Measurements from ENCODE around the gene EIF1B.
"Not testable (repeated sequence)": the region's sequence is repeated elsewhere in the genome, so short reads cannot be mapped to it uniquely, and the experiment has no call there.

The EIF1B gene

GRCh38 chr3:40309418-40309924, at the start of gene EIF1B:
TSS of gene EIF1B (plus strand) at chr3:40309707. CDS start at chr3:40309942, 235 bp downstream.
- DNase-seq = peak; percentile 90 to 96 (median 91)

- DNase-seq = no peak
These were observed 47.2 kb upstream of the EIF1B start for GRCh38 chr3:40262331-40262730.

DNA sequence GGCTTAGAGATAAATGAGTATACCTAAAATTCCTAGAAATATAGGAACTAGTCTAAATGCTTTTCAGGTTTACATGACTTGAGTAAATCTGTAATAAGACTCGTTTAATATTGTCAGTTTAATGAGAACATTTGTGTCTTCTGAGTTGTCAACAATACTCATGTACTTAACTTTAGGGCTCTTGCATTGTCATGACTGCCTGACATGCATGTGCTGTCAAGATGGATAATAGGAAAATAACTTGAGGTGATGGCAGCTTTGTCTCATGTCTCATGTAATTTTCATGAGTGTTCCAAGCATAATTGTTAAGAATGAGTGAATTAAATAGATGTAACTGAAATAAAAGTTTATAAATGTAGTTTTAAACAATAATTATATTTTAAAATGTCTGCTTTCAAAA, 45.1 kb upstream of the EIF1B start:
- no peak for DNase-seq

GRCh38 chr3:40265181-40265580, 44.3 kb upstream of the EIF1B start:
- no peak for DNase-seq

- peak in 2 of 3 experiments; percentile 8 to 82 for DNase-seq
These were observed 41.4 kb upstream of the EIF1B start for GRCh38 chr3:40267937-40268724.

DNA sequence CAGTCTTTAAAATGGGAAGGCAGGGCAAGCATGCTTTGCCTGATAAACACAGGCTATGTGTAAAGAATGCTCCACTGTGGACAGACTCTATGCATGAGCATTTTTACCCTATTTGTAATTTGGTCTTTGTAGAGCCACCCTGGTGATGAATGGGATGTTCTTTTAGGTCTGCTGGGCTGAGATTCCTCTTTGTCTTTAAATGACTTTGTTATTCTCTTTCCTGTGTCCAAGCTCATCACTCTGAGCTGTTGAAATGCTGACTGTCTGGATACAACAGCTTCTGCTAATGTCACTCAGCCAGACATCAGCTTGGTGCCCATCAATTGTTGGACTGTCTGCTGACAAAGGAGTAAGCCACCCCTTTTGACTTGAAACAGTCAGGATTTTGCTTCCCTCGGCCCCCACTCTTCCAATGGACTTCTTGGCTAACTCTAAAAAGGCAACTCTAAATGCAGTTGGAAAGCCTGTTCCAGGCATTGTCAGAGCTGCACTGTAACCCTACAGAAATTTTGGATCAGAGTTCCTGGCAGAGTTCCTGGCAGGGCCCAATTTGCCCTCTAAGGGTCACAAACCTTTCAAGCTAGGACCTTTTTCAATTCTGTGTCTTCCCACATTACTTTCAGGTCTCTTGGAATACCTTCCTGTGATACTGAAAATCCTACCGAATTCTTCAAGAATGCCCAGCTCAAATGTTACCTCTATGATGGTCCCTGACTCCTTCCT, 40.5 kb upstream of the EIF1B start:
- DNase-seq = peak in 1 of 3 experiments; percentile 2

- DNase-seq = no peak
These were observed 30.7 kb upstream of the EIF1B start for GRCh38 chr3:40278791-40279190.

DNA sequence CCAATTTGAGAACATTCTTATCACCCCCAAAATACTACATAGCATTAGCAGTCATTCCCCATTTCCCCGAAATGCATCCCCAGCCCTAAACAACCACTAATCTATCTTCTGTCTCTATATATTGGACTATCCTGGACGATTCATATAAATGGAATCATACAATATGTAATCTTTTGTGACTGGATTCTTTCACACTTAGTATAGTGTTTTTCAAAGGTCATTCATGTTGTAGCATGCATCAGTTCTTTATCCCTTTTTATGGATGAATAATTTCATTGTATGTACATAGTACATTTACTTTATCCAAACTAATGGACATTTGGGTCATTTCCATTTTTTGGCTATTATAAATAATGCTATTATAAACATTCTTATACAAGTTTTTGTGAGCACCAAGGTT, 27.5 kb upstream of the EIF1B start:
- no peak for DNase-seq

GRCh38 chr3:40283057-40283456, 26.4 kb upstream of the EIF1B start:
- DNase-seq = not testable (repeated sequence)

GRCh38 chr3:40287248-40287647, 22.3 kb upstream of the EIF1B start:
- DNase-seq = no peak

- DNase-seq = no peak
These were observed 19.1 kb upstream of the EIF1B start for GRCh38 chr3:40290396-40290795.

DNA sequence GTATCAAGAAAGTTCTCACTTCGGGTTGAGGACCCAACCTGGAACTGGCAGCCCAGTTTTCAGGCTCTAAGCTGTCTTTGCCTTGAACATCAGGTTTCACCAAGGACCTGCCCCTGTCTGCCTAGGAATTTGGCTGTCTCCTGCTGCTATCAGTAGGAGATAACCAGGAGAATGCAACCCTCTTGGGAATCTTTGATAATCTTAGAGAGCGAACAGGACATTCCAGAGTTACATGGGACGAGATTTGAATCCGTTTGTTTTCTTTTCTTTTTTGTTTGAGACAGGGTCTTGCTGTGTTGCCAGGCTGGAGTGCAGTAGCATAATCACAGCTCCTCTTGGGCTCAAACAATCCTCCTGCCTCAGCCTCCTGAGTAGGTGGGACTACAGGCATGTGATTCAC, 18.0 kb upstream of the EIF1B start:
- no peak for DNase-seq

GRCh38 chr3:40292637-40293349, 16.7 kb upstream of the EIF1B start:
- DNase-seq = peak in 1 of 3 experiments; percentile 1

DNA sequence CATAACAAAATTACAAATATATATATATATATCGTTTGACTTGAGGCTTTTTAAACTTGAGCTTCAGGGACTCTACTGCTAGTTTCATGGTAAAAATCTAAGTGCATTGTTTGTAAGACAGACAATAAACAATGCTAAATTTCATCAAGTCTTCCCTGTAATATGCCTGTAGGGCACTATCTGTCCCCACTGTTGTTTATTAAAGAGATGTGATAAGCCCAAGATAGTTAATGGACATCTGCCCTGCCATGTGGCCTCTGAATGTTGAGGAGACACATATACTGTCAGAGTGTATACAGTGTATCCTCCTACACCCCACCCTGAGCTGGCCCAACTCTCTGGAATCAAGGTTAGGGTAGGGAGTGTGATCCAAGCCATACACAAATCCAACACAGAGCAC, 15.1 kb upstream of the EIF1B start:
- no peak for DNase-seq

DNA sequence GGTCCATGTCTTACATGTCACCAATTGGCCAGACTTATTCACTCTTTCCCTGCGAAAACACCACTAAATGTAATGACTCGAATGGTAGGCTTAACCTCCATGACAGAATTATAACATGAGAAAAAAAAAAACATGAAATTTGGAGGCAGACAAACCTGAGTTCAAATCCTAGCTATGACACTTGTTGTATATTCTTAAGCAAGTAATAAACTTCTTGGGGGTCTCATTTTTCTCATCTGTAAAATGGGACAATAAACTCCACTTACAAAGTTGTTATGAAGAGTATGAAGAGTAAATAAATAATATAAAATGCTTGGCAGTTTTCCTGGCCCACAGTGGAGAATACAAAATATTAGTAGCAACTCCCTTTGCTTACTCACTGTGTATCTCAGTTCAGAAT, 11.4 kb upstream of the EIF1B start:
- no peak for DNase-seq

DNA sequence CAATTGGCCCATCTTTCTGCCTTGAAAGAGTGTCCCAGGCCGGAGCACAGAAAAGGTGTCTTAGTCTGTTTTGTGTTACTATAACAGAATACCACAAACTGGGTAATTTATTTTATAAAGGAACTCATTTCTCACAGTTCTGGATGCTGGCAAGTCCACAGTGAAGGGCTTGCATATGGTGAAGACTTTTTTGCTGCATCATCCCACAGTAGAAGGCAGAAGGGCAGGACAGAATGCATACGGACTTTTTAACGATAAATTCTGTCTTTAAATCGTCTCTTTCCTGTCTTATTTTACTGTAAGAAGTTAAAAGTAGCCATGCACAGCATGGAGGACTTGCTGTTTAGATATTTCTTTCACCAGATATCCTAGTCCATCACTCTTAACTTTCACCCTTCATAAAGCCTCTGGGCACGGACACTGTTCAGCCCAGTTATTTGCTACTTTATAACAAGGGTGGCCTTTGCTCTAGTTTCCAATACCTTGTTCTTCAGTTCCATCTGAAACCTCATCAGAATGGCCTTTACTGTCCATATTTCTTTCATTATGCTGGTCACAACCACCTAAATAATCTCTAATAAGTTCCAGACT, 10.3 kb upstream of the EIF1B start:
- no peak for DNase-seq

- DNase-seq = no peak
These were observed 9.7 kb upstream of the EIF1B start for GRCh38 chr3:40299721-40300335.

GRCh38 chr3:40302784-40303183, 6.7 kb upstream of the EIF1B start:
- DNase-seq = no peak

- no peak for DNase-seq
These were observed 5.2 kb upstream of the EIF1B start for GRCh38 chr3:40304352-40304751.

DNA sequence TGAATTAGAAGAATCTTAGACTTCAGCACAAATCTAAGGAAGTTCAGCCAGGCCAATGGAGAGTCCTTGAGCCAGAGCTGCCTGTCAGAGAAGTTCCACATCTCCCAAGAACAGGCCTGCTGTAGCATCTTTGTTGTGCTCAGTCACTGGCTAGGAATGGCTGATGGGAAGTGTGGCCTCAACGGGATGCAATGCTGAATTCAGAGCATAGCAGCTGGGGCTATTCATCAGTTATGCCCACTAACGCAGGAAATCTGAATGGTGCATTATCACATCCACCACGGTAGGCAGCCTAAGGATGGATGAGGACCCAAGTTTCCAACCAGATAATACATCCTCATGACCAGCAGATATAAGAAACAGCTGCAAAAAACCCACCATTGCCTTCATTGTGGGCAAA, 3.2 kb upstream of the EIF1B start:
- DNase-seq = no peak

DNA sequence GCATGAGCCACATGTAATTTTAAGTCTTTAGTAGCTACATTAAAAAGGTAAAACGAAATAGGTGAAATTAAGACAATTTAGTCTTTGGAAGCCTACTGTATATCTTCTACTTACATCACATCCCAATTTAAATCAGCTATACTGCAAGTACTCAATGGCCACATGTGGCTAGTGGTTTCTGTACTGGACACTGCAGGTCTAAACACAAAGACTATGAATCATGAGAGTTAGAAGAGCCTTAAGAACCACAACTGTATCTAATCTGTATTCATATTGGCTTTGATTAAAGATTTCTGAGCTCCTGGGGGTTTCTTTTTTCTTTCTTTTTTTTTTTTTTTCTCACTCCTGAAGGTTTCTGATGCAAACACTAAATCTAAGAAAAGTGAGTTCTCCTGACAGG, 2.3 kb upstream of the EIF1B start:
- DNase-seq = no peak

DNA sequence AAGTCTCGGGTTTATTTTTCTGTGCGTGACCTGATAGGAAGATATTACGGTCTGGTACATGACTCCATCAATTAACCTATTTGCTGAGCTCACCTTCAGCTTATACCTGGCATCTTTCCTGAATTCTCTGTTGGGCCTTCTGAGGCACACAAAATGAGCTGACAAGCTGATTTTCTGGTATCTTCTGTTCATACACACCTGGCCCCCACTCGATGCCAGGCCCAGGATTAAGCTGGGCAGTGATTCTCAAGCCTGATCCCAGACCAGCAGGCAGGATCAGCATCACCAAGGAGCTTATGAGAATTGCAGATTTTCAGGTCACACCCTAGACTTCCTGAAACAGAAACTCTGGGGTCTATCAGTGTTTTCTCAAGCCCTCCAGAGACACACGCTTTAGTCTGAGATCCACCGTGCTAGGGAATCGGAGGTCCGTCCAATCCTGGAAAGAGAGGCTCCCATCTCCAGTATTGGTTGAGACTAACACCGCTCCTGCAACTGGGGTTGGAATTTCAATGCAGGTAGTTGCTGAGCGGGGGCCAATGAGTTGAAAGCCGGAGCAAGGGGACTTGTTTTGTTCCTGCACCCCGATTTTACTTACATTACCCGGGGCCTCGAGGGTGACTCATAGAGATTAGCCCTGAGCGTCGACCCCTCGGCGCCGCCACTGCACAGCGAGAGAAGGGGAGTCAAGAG, 636 bp upstream of the EIF1B start:
- peak in 1 of 3 experiments; percentile 30 for DNase-seq

Data from NCI-H1417 (cell line).